ENCODE results near the gene UBA52.
"Not testable (repeated sequence)": the region's sequence is repeated elsewhere in the genome, so short reads cannot be mapped to it uniquely, and the experiment has no call there.

The UBA52 gene

GRCh38 chr19:18571564-18572344 lies at the start of gene UBA52:
UBA52 (plus strand) TSS chr19:18571857; CDS start chr19:18573301, 1,444 bp downstream.
- DNase-seq: peak; percentile 97 to 100

GRCh38 chr19:18522124-18522861 lies 49.4 kb upstream of the UBA52 start:
- DNase-seq: peak; percentile 100

- DNase-seq: not testable (repeated sequence)
Observed at GRCh38 chr19:18522862-18523440, 48.7 kb upstream of the UBA52 start.

- no peak for DNase-seq
Observed at GRCh38 chr19:18523841-18524240, 47.8 kb upstream of the UBA52 start.

- no peak for DNase-seq
Observed at GRCh38 chr19:18526316-18526715, 45.3 kb upstream of the UBA52 start.

- DNase-seq: no peak
Observed at GRCh38 chr19:18529782-18530181, 41.9 kb upstream of the UBA52 start.

- DNase-seq: no peak
Observed at GRCh38 chr19:18531485-18531884, 40.2 kb upstream of the UBA52 start.

- DNase-seq: no peak
Observed at GRCh38 chr19:18532168-18532890, 39.3 kb upstream of the UBA52 start.

GRCh38 chr19:18533058-18533457 lies 38.6 kb upstream of the UBA52 start:
- no peak for DNase-seq

GRCh38 chr19:18536475-18536874 lies 35.2 kb upstream of the UBA52 start:
- DNase-seq: no peak

- no peak for DNase-seq
Observed at GRCh38 chr19:18537431-18537830, 34.2 kb upstream of the UBA52 start.

GRCh38 chr19:18538115-18538514 lies 33.5 kb upstream of the UBA52 start:
- no peak for DNase-seq

GRCh38 chr19:18539372-18539771 lies 32.3 kb upstream of the UBA52 start:
- DNase-seq: no peak

- DNase-seq: not testable (repeated sequence)
Observed at GRCh38 chr19:18540200-18540599, 31.5 kb upstream of the UBA52 start.

- DNase-seq: no peak
Observed at GRCh38 chr19:18541258-18541991, 30.2 kb upstream of the UBA52 start.

GRCh38 chr19:18541992-18542940 lies 29.4 kb upstream of the UBA52 start:
- DNase-seq: peak in 1 of 2 donors; percentile 12

- DNase-seq: peak; percentile 78 to 94
Observed at GRCh38 chr19:18542941-18543813, 28.5 kb upstream of the UBA52 start, which contains the start of gene FKBP8. FKBP8 (minus strand) TSS chr19:18543573; CDS start chr19:18541970, 1,603 bp downstream.

GRCh38 chr19:18543814-18544475 lies 27.7 kb upstream of the UBA52 start:
- peak; percentile 74 to 78 for DNase-seq

GRCh38 chr19:18551631-18552030 lies 20.0 kb upstream of the UBA52 start:
- DNase-seq: no peak

Data from inflammatory macrophage treated with lipopolysaccharide for 1 hour (primary cell).